ENCODE results near the gene CREG1. TPM values are rescaled to one million over a fixed set of nuclear protein-coding genes. Genes with fewer than 3 reads are reported as not detected.

The CREG1 gene
- total and polyA plus RNA-seq, 4 donors = 86.8 to 123 (median 95.8) TPM

GRCh38 chr1:167601442-167602383 lies 48.2 kb upstream of the CREG1 start:
- Histone ChIP-seq H3K27me3 (ENCODE audit: control insufficient read depth in 4 of 4, insufficient read depth in 4 of 4, low read length in 3 of 4) (no peaks in the 10 kb centered on the region), H3K4me3 (ENCODE audit: low read depth in 1 of 3, low read length in 3 of 3) (no peak overlapping the region), H3K9ac (ENCODE audit: low read depth in 1 of 2, low read length in 2 of 2) (no peak overlapping the region), H3K9me3 (ENCODE audit: control insufficient read depth in 4 of 4, low read length in 3 of 4) (no peaks in the 10 kb centered on the region), H3K4me1 (ENCODE audit: control insufficient read depth in 4 of 4, insufficient read depth in 4 of 4, low read length in 3 of 4) (peaks cover 0 to 11% (median 8%) of the 10 kb centered on the region in 4 donors), H3K27ac (ENCODE audit: low read depth in 1 of 2, low read length in 2 of 2) (peak overlapping the region in 1 of 2 donors; percentile 61), H3K36me3 (ENCODE audit: control insufficient read depth in 4 of 4, insufficient read depth in 3 of 4, low read depth in 1 of 4, low read length in 3 of 4) (no peaks in the 10 kb centered on the region)
- no peak for DNase-seq (ENCODE audit: low spot score)
- 66% methylated on average over 8 of the region's 8 CpGs for WGBS
- TF ChIP-seq RXRA (IDR thresholded peaks at IDR 0.05) (peak; percentile 33 to 49), RAD21 (IDR thresholded peaks at IDR 0.05) (peak; percentile 16 to 21), JUND (IDR thresholded peaks at IDR 0.05) (no peak), SP1 (IDR thresholded peaks at IDR 0.05) (peak; percentile 19)

- no peak for DNase-seq (ENCODE audit: low spot score)
- WGBS = 8% methylated on average over 5 of the region's 5 CpGs
- H3K4me1 ChIP-seq (ENCODE audit: control insufficient read depth in 4 of 4, insufficient read depth in 4 of 4, low read length in 3 of 4) = peaks cover 0 to 11% (median 8%) of the 10 kb centered on the region in 4 donors
- TF ChIP-seq EGR1 (IDR thresholded peaks at IDR 0.05; ENCODE audit: low read depth in 2 of 2) (no peak), GABPA (IDR thresholded peaks at IDR 0.05 in 1 of 2, conservative IDR thresholded peaks at IDR 0.05 in 1 of 2) (no peak), ZBTB33 (IDR thresholded peaks at IDR 0.05) (peak; percentile 17), HNF4A (conservative IDR thresholded peaks at IDR 0.05) (peak; percentile 48 to 62), RXRA (IDR thresholded peaks at IDR 0.05) (peak; percentile 75 to 78), JUND (IDR thresholded peaks at IDR 0.05) (peak; percentile 48 to 78), FOXA2 (IDR thresholded peaks at IDR 0.05) (peak; percentile 10), NR2F2 (IDR thresholded peaks at IDR 0.05) (peak; percentile 87), FOXA1 (IDR thresholded peaks at IDR 0.05) (no peak), ATF3 (IDR thresholded peaks at IDR 0.05) (no peak), CTCF (IDR thresholded peaks at IDR 0.05; ENCODE audit: low read depth, low read length, missing input control) (peak; percentile 45), YY1 (IDR thresholded peaks at IDR 0.05) (no peak), REST (IDR thresholded peaks at IDR 0.05) (no peak), RAD21 (IDR thresholded peaks at IDR 0.05) (peak; percentile 84 to 87), SP1 (IDR thresholded peaks at IDR 0.05) (peak; percentile 31), MAX (IDR thresholded peaks at IDR 0.05) (no peak), TAF1 (conservative IDR thresholded peaks at IDR 0.05) (no peak), HNF4G (IDR thresholded peaks at IDR 0.05) (no peak)
- no peaks in the 10 kb centered on the region for H3K9me3 ChIP-seq (ENCODE audit: control insufficient read depth in 4 of 4, low read length in 3 of 4)
- H3K9ac ChIP-seq (ENCODE audit: low read depth in 1 of 2, low read length in 2 of 2) = no peak overlapping the region
- H3K4me3 ChIP-seq (ENCODE audit: low read depth in 1 of 3, low read length in 3 of 3) = no peak overlapping the region
- H3K36me3 ChIP-seq (ENCODE audit: control insufficient read depth in 4 of 4, insufficient read depth in 3 of 4, low read depth in 1 of 4, low read length in 3 of 4) = no peaks in the 10 kb centered on the region
- peak overlapping the region in 1 of 2 donors; percentile 61 for H3K27ac ChIP-seq (ENCODE audit: low read depth in 1 of 2, low read length in 2 of 2)
- no peaks in the 10 kb centered on the region for H3K27me3 ChIP-seq (ENCODE audit: control insufficient read depth in 4 of 4, insufficient read depth in 4 of 4, low read length in 3 of 4)
Observed at GRCh38 chr1:167599957-167600581, 46.5 kb upstream of the CREG1 start.

All from liver (tissue), 9 donors.